Activated CD4-positive, alpha-beta T cell treated with anti-CD3 and anti-CD28 coated beads, Interleukin-2, amount 10 ng/mL, durations not matched to agents 7 days and 5 days (primary cell): ENCODE measurements around the gene NLRP10. TPM values are rescaled to one million over a fixed set of nuclear protein-coding genes. Genes with fewer than 3 reads are reported as not detected.
"Not testable (repeated sequence)": the region's sequence is repeated elsewhere in the genome, so short reads cannot be mapped to it uniquely, and the experiment has no call there.

Experiments used
- CTCF ChIA-PET: fragments of 350-600 bp; sonication (Branson Sonifier 250); formaldehyde crosslinking; loops from one replicate; lab custom pipeline; 2021; ENCODE audit warnings: antibody characterized with exemption; lab: Charles Lee
- POLR2A ChIA-PET: fragments of 350-600 bp; sonication (Branson Sonifier 250); formaldehyde crosslinking; loops from one replicate; lab custom pipeline; 2021; ENCODE audit warnings: antibody characterized with exemption; lab: Charles Lee
- DNase-seq: peaks from one replicate; pipeline ENCODE4 v3.0.0-alpha.2; 2020
- H3K27ac Mint-ChIP-seq: one replicate; pipeline ENCODE4 v1.8.0; 2021; ENCODE audit warnings: mild to moderate bottlenecking, moderate library complexity, mixed read lengths
- H3K27me3 Mint-ChIP-seq: one replicate; pipeline ENCODE4 v1.8.0; 2021; ENCODE audit warnings: mixed read lengths
- H3K36me3 Mint-ChIP-seq: one replicate; pipeline ENCODE4 v1.8.0; 2021; ENCODE audit warnings: low read depth, mixed read lengths
- H3K4me1 Mint-ChIP-seq: one replicate; pipeline ENCODE4 v1.8.0; 2021; ENCODE audit warnings: mixed read lengths
- H3K4me3 Mint-ChIP-seq: one replicate; pipeline ENCODE4 v1.8.0; 2021; ENCODE audit warnings: mild to moderate bottlenecking, moderate library complexity, mixed read lengths
- H3K9me3 Mint-ChIP-seq: one replicate; pipeline ENCODE4 v1.8.0; 2021; ENCODE audit warnings: mixed read lengths
- total RNA-seq, 2 experiments: library from RNA; stranded (reverse); gene quantifications; one replicate each; pipeline ENCODE4 v1.2.3, GENCODE V29; 2021

The NLRP10 gene
- total RNA-seq, 2 experiments from 2014 or later, result not detected

GRCh38 chr11:7994581-7995278 is 29.5 kb upstream of the NLRP10 start:
- H3K36me3 Mint-ChIP-seq, result peaks cover 75% of the 10 kb centered on the region
- DNase-seq, result no peak
- POLR2A ChIA-PET, result no interaction called here
- no peak overlapping the region for H3K4me3 Mint-ChIP-seq
- H3K27ac Mint-ChIP-seq, result peak overlapping the region; percentile 15
- peaks cover 38% of the 10 kb centered on the region for H3K4me1 Mint-ChIP-seq
- H3K9me3 Mint-ChIP-seq, result no peaks in the 10 kb centered on the region
- no peaks in the 10 kb centered on the region for H3K27me3 Mint-ChIP-seq
- CTCF ChIA-PET, result no interaction called here

DNA sequence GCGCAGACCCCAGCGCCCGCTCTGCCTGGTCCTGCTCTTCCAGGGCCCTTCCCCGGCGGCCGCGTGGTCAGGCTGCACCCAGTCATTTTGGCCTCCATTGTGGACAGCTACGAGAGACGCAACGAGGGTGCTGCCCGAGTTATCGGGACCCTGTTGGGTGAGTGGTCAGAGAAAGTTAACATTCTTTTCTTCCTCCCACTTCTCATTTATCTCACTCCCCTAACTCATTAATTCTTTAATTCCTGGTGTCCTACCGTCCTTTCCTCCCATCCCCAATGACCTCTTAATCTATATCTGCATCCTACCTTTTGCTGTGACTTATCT is 22.3 kb upstream of the NLRP10 start:
- peaks cover 48% of the 10 kb centered on the region for H3K4me1 Mint-ChIP-seq
- H3K9me3 Mint-ChIP-seq, POLR2A ChIA-PET, H3K27me3 Mint-ChIP-seq, DNase-seq: not testable (repeated sequence)
- CTCF ChIA-PET, result interaction anchor here (0.7 to 1.9 kb wide), 14 partner anchors 10 to 1609 kb away, joined by 3 to 7 read pairs (median 4); no protein-coding TSS in a partner anchor
- H3K27ac Mint-ChIP-seq, result peak overlapping the region; percentile 94
- peaks cover 31% of the 10 kb centered on the region for H3K36me3 Mint-ChIP-seq
- peak overlapping the region; percentile 94 for H3K4me3 Mint-ChIP-seq

DNA sequence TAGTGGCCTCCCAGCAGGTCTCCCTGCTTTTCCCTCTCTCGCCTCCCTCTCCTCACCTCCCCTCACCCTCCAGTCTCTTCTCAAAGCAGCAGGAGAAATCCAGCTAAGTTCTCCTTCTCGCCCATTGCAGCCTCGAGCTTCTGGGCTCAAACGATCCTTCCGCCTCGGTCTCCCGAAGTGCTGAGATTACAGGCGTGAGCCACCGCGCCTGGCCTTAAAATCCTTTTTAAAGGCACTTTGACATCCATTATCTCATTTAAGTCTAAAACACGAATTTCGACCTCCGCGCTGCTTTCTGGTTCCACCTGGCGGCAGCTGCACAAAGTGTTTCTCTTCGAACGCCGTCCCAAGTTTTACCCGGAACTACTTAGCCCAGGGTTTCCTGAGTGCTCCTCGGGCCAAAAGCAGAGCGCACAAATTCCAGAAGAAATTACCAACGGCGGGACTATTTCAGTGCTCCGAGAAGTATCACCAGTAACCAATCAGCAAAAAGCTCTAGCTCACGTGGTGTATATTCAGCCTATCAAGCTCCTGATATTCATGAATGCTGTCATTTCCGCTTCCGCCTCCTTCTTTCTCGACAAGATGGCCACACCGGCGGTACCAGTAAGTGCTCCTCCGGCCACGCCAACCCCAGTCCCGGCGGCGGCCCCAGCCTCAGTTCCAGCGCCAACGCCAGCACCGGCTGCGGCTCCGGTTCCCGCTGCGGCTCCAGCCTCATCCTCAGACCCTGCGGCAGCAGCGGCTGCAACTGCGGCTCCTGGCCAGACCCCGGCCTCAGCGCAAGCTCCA is 21.7 kb upstream of the NLRP10 start, which contains the start of gene EIF3F:
TSS of gene EIF3F (plus strand) at position 570 of the 792 bp plus-strand sequence. CDS start at position 586, 16 bp downstream.
- Mint-ChIP-seq H3K4me3 (peak within 1 kb of the TSS; percentile 94), H3K4me1 (peaks cover 48% of the 10 kb centered on the region), H3K27ac (peak within 1 kb of the TSS; percentile 94), H3K36me3 (peaks cover 25% of the 10 kb centered on the region), H3K27me3 (no peaks in the 10 kb centered on the region), H3K9me3 (no peaks in the 10 kb centered on the region)
- ChIA-PET POLR2A (interaction anchor here (0.6 kb wide), 1 partner anchor 103 kb away, joined by 3 read pairs; no protein-coding TSS in a partner anchor), CTCF (interaction anchor here (0.7 to 1.9 kb wide), 17 partner anchors 10 to 1608 kb away, joined by 3 to 7 read pairs (median 4); no protein-coding TSS in a partner anchor)
- peak; percentile 97 for DNase-seq

- DNase-seq, result no peak
- H3K4me1 Mint-ChIP-seq, result peaks cover 27% of the 10 kb centered on the region
- ChIA-PET CTCF (no interaction called here), POLR2A (no interaction called here)
- H3K36me3 Mint-ChIP-seq, result peaks cover 3% of the 10 kb centered on the region
- no peak overlapping the region for H3K4me3 Mint-ChIP-seq
- no peaks in the 10 kb centered on the region for H3K27me3 Mint-ChIP-seq
- H3K27ac Mint-ChIP-seq, result no peak overlapping the region
- no peaks in the 10 kb centered on the region for H3K9me3 Mint-ChIP-seq
These were observed 18.8 kb upstream of the NLRP10 start for GRCh38 chr11:7983832-7984590.

DNA sequence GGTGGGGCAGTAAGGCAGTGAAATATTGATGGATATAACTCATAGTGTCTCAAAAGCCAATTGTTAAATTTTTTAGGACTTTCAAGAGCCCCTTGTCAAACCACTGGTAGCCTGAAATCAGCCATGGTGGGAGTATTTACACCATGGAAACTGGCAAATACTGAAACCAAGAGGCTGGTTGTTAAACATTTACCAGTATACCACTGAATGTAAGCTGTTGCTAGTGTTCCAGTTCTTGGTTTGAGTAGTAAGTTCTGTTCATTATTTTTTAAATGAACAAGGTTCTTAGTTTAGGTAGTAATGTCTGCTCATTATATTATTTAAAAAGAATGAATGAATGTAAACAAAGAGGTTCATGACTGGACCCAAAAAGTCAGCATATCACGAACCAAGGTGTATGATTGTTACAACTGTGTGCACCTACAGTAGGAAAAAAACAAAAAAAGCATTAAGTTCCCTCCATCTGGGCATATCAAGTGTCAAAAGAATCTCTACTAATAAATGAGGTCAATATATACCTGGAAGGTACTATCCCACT is 17.4 kb upstream of the NLRP10 start:
- DNase-seq, result no peak
- POLR2A ChIA-PET, result no interaction called here
- H3K36me3 Mint-ChIP-seq, result no peaks in the 10 kb centered on the region
- no peaks in the 10 kb centered on the region for H3K27me3 Mint-ChIP-seq
- H3K9me3 Mint-ChIP-seq, result no peaks in the 10 kb centered on the region
- CTCF ChIA-PET, result interaction anchor here (1.1 kb wide), 1 partner anchor 18 kb away, joined by 3 read pairs; no protein-coding TSS in a partner anchor
- H3K4me1 Mint-ChIP-seq, result peaks cover 13% of the 10 kb centered on the region
- no peak overlapping the region for H3K4me3 Mint-ChIP-seq
- no peak overlapping the region for H3K27ac Mint-ChIP-seq

- ChIA-PET POLR2A (no interaction called here), CTCF (interaction anchor here (1.1 kb wide), 1 partner anchor 17 kb away, joined by 3 read pairs; no protein-coding TSS in a partner anchor)
- no peaks in the 10 kb centered on the region for H3K27me3 Mint-ChIP-seq
- no peak for DNase-seq
- no peaks in the 10 kb centered on the region for H3K9me3 Mint-ChIP-seq
- H3K27ac Mint-ChIP-seq, result no peak overlapping the region
- peaks cover 10% of the 10 kb centered on the region for H3K4me1 Mint-ChIP-seq
- no peaks in the 10 kb centered on the region for H3K36me3 Mint-ChIP-seq
- no peak overlapping the region for H3K4me3 Mint-ChIP-seq
These were observed 16.4 kb upstream of the NLRP10 start for GRCh38 chr11:7981619-7982157.

DNA sequence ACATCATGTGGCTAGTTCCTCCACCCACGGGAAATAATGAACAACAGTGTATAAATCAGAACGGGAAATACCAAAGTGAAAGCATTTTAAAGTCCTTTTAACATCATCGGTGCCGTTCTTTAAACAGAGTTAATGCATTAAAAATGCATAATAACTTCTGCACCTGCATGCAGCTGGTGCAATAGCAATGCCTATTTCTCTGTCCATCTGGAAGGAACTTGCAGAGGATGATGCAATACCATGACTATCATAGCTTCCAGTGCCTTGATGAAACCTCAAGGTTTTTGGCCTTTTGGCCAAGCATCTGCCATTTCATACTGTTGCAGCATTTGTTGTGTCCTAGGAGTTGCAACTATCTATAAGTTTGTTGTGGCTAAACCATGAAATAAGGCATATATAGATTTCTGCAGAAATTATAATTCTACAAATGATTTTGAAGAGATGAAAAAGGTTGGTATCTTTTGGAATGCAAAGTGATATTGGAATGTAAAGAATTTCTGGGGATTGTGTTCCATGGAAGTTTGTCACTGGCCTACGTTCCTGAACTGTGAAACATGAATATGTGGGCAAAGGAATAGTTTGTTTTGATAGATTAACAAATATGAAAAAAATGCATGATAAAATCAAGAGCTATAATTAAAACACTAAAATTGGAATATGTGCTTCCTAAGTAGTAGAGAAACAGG is 12.1 kb upstream of the NLRP10 start:
- CTCF ChIA-PET, result interaction anchor here (1.4 kb wide), 1 partner anchor 9 kb away, joined by 7 read pairs; the partner anchor contains the start of gene EIF3F

DNA sequence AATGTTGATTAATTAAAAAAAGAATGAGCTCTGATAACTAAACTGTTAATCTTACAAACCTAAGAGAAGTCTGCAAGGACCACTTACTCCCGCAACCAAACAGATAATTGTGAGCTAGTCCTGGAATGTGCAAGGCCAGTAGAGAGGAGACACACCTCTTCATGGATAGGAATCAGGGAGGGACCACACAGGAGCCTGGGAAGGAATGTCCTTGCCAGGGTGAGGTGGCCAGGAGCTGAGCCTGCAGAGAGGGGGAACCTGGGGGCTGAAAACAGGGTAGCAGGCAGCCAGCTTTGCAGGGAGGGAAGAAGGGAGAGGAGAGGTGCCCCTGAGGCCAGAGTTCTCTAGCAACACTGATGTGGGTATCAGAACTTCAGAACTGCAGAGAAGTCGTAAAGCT is 9.4 kb upstream of the NLRP10 start:
- Mint-ChIP-seq H3K27me3 (no peaks in the 10 kb centered on the region), H3K9me3 (no peaks in the 10 kb centered on the region), H3K4me1 (no peaks in the 10 kb centered on the region), H3K27ac (no peak overlapping the region), H3K36me3 (no peaks in the 10 kb centered on the region), H3K4me3 (no peak overlapping the region)
- POLR2A ChIA-PET, result no interaction called here
- DNase-seq, result no peak
- CTCF ChIA-PET, result interaction anchor here (0.8 to 0.9 kb wide), 2 partner anchors 11 to 12 kb away, joined by 3 to 4 read pairs; partner anchors contain the start of gene EIF3F

More for the DNA sequence above, 12.1 kb upstream of the NLRP10 start:
- Mint-ChIP-seq H3K27me3 (no peaks in the 10 kb centered on the region), H3K27ac (no peak overlapping the region), H3K4me1 (no peaks in the 10 kb centered on the region), H3K9me3 (no peaks in the 10 kb centered on the region), H3K4me3 (no peak overlapping the region), H3K36me3 (no peaks in the 10 kb centered on the region)
- POLR2A ChIA-PET, result no interaction called here
- no peak for DNase-seq

- CTCF ChIA-PET, result no interaction called here
These were observed 7.8 kb upstream of the NLRP10 start for GRCh38 chr11:7973011-7973410.

DNA sequence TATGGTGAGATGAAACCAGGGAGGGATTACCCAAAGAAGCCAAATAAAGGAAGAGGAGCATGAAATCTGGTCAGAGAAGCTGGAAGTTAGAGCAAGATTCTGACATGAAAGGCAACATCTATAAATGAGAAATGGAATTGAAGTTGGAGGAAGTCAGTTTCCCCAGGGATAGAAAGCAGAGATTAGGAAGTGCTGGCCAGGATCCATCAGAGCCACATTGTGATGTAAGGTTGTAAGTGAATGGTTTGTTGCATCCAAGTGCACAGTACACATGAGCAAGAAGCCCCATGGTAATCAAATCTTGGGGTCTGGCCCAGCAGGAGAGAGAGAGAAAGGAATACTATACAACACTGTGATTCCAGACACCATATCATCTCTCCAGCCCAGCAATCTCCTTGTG is 6.6 kb upstream of the NLRP10 start:
- CTCF ChIA-PET, result no interaction called here
- Mint-ChIP-seq H3K9me3 (no peaks in the 10 kb centered on the region), H3K27ac (no peak overlapping the region), H3K36me3 (no peaks in the 10 kb centered on the region), H3K4me3 (no peak overlapping the region), H3K27me3 (peaks cover 5% of the 10 kb centered on the region), H3K4me1 (no peaks in the 10 kb centered on the region)
- no peak for DNase-seq
- POLR2A ChIA-PET, result no interaction called here

More at GRCh38 chr11:7973011-7973410, 7.8 kb upstream of the NLRP10 start:
- POLR2A ChIA-PET, result no interaction called here
- Mint-ChIP-seq H3K4me3 (no peak overlapping the region), H3K4me1 (no peaks in the 10 kb centered on the region), H3K9me3 (no peaks in the 10 kb centered on the region), H3K27me3 (peaks cover 5% of the 10 kb centered on the region), H3K36me3 (no peaks in the 10 kb centered on the region), H3K27ac (no peak overlapping the region)
- DNase-seq, result no peak

GRCh38 chr11:7969756-7970646 is 4.8 kb upstream of the NLRP10 start:
- no peak for DNase-seq
- CTCF ChIA-PET, result no interaction called here
- Mint-ChIP-seq H3K9me3 (no peaks in the 10 kb centered on the region), H3K4me1 (no peaks in the 10 kb centered on the region), H3K27me3 (peaks cover 5% of the 10 kb centered on the region), H3K27ac (no peak overlapping the region), H3K36me3 (no peaks in the 10 kb centered on the region), H3K4me3 (no peak overlapping the region)
- POLR2A ChIA-PET, result no interaction called here
